ENCODE data around the gene GNB5.

DNA sequence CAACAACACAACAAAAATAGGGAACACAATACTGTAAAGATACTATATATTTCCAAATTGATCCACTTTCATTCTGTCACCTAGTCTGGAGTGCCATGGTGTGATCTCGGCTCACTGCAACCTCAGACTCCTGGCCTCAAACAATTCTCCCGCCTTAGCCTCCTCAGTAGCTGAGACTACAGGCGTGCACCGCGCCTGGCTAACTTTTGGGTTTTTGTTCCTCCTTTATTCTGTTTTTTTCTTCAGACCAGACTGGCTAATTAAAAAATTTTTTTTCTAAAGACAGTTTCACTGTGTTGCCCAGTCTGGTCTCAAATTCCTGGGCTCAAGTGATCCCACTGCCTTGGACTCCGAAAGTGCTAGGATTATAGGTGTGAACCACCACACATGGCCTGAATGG lies 84.0 kb downstream of the GNB5 start:
- TF ChIP-seq POLR2AphosphoS5 (IDR thresholded peaks at IDR 0.05) (no peak), MXI1 (conservative IDR thresholded peaks at IDR 0.05; ENCODE audit: poor library complexity, severe bottlenecking) (no peak), TAF1 (IDR thresholded peaks at IDR 0.05; ENCODE audit: low read depth) (no peak), EZH2 (IDR thresholded peaks at IDR 0.05; ENCODE audit: borderline replicate concordance, insufficient read depth, low read length, poor library complexity, severe bottlenecking) (no peak), REST (IDR thresholded peaks at IDR 0.05; ENCODE audit: borderline replicate concordance) (no peak)
- TF ChIP-seq, protein P1, sequence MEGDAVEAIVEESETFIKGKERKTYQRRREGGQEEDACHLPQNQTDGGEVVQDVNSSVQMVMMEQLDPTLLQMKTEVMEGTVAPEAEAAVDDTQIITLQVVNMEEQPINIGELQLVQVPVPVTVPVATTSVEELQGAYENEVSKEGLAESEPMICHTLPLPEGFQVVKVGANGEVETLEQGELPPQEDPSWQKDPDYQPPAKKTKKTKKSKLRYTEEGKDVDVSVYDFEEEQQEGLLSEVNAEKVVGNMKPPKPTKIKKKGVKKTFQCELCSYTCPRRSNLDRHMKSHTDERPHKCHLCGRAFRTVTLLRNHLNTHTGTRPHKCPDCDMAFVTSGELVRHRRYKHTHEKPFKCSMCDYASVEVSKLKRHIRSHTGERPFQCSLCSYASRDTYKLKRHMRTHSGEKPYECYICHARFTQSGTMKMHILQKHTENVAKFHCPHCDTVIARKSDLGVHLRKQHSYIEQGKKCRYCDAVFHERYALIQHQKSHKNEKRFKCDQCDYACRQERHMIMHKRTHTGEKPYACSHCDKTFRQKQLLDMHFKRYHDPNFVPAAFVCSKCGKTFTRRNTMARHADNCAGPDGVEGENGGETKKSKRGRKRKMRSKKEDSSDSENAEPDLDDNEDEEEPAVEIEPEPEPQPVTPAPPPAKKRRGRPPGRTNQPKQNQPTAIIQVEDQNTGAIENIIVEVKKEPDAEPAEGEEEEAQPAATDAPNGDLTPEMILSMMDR (IDR thresholded peaks at IDR 0.05; ENCODE audit: poor library complexity, severe bottlenecking) = no peak

Measured in neural cell (in vitro differentiated cells).